Right atrium auricular region (tissue), 2 donors: Measurements from ENCODE around the gene ALKBH4. TPM values are rescaled to one million over a fixed set of nuclear protein-coding genes. Genes with fewer than 3 reads are reported as not detected.
"Not testable (repeated sequence)": the region's sequence is repeated elsewhere in the genome, so short reads cannot be mapped to it uniquely, and the experiment has no call there.

Experiments used
- DNase-seq: peaks from one replicate; pipeline ENCODE4 v3.0.0-alpha.2; 2019; ENCODE audit warnings: low spot score
- H3K27ac ChIP-seq, 2 donors: fragments of 200-600 bp; sonication (generic); 1 replicate in 1 of 2; 2 replicates in 1 of 2; pipeline ENCODE4 v1.5.1; 2016 to 2019
- H3K27me3 ChIP-seq, 2 donors: fragments of 200-600 bp; sonication (generic); one replicate each; pipeline versions ENCODE4 v1.5.1 to v1.6.0; 2017 to 2019
- H3K36me3 ChIP-seq: fragments of 200-600 bp; sonication (generic); one replicate; pipeline ENCODE4 v1.5.1; 2016
- H3K4me1 ChIP-seq, 2 donors: fragments of 200-600 bp; sonication (generic); one replicate each; pipeline versions ENCODE4 v1.5.1 to v1.6.0; 2017 to 2019
- H3K4me3 ChIP-seq, 2 donors: fragments of 200-600 bp; sonication (generic); 1 replicate in 1 of 2; 2 replicates in 1 of 2; pipeline ENCODE4 v1.5.1; 2017 to 2019; ENCODE audit warnings: mild to moderate bottlenecking in 1 of 2, moderate library complexity in 1 of 2
- H3K9me3 ChIP-seq, 2 donors: fragments of 200-600 bp; sonication (generic); one replicate each; pipeline ENCODE4 v1.5.1; 2019
- CTCF ChIP-seq, 2 donors: fragments of 200-600 bp; sonication (generic); IDR thresholded peaks; one replicate each; pipeline ENCODE4 v1.5.1; 2019; ENCODE audit warnings: antibody characterized with exemption in 2 of 2
- total RNA-seq, 2 donors: library from RNA; depleted of rRNA; stranded (reverse); fragments of >200 nt; gene quantifications; one replicate each; pipeline ENCODE4 v1.1.0, GENCODE V29; 2016

ALKBH4 gene
- total RNA-seq, 2 donors from 2014 or later: 10.8 to 16.8 TPM

DNA sequence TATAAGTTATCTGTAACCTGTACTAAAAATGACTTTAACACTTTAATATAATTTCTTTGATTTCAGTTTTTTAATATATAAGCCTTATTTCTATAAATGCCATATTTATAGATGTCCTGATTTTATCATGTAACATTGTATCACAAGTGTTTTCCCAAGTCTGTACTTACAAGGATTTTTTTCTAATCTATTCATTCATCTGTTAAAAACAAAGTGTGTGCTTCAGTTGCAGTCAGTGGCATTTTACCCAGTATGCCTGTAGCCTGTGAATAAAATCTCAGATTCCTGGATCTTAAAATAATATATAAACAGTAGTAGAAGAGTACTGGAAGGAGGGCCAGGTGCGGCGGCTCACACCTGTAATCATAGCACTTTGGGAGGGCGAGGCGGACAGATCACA is 51.1 kb downstream of the ALKBH4 start:
- no peak overlapping the region for H3K4me3 ChIP-seq
- TF ChIP-seq CTCF (IDR thresholded peaks at IDR 0.05): no peak
- H3K4me1 ChIP-seq: peaks cover 0 to 9% of the 10 kb centered on the region in 2 donors
- no peaks in the 10 kb centered on the region for H3K27me3 ChIP-seq
- no peak for DNase-seq
- no peaks in the 10 kb centered on the region for H3K9me3 ChIP-seq
- H3K36me3 ChIP-seq: peaks cover 43% of the 10 kb centered on the region
- no peak overlapping the region for H3K27ac ChIP-seq

- Histone ChIP-seq H3K27me3 (no peaks in the 10 kb centered on the region), H3K4me1 (peaks cover 0 to 9% of the 10 kb centered on the region in 2 donors), H3K36me3 (peaks cover 43% of the 10 kb centered on the region), H3K4me3 (no peak overlapping the region), H3K27ac (no peak overlapping the region), H3K9me3 (no peaks in the 10 kb centered on the region)
- TF ChIP-seq CTCF (IDR thresholded peaks at IDR 0.05): no peak
- no peak for DNase-seq
Measured at GRCh38 chr7:102413091-102413490, 51.6 kb downstream of the ALKBH4 start.

- peaks cover 48% of the 10 kb centered on the region for H3K36me3 ChIP-seq
- no peaks in the 10 kb centered on the region for H3K27me3 ChIP-seq
- H3K4me3 ChIP-seq: no peak overlapping the region
- DNase-seq: no peak
- peak; percentile 25 to 61 for TF ChIP-seq CTCF (IDR thresholded peaks at IDR 0.05)
- H3K4me1 ChIP-seq: peaks cover 0 to 9% of the 10 kb centered on the region in 2 donors
- no peaks in the 10 kb centered on the region for H3K9me3 ChIP-seq
- H3K27ac ChIP-seq: no peak overlapping the region
Measured at GRCh38 chr7:102412548-102412947, 52.1 kb downstream of the ALKBH4 start.

DNA sequence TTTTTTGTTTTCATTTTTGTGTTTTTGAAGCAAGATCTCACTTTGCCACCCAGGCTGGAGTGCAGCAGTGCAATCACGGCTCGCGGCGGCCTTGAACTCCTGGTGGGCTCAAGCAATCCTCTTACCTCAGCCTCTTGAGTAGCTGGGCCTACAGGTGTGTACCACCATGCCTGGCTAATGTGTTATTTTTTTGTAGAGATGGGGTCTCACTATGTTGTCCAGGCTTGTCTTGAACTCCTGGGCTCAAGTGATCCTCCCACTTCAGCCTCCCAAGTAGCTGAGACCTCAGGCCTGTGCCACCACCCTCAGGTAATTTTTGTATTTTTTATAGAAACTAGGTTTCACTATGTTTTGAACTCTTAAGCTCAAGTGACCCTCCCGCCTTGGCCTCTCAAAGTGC is 53.7 kb downstream of the ALKBH4 start:
- Histone ChIP-seq H3K27me3 (no peaks in the 10 kb centered on the region), H3K9me3 (no peaks in the 10 kb centered on the region), H3K36me3 (peaks cover 61% of the 10 kb centered on the region), H3K4me3 (no peak overlapping the region), H3K4me1 (peaks cover 0 to 9% of the 10 kb centered on the region in 2 donors), H3K27ac (no peak overlapping the region)
- no peak for DNase-seq
- TF ChIP-seq CTCF (IDR thresholded peaks at IDR 0.05): no peak

- peaks cover 0 to 9% of the 10 kb centered on the region in 2 donors for H3K4me1 ChIP-seq
- no peaks in the 10 kb centered on the region for H3K9me3 ChIP-seq
- no peak overlapping the region for H3K27ac ChIP-seq
- H3K36me3 ChIP-seq: peaks cover 62% of the 10 kb centered on the region
- no peaks in the 10 kb centered on the region for H3K27me3 ChIP-seq
- no peak overlapping the region for H3K4me3 ChIP-seq
- no peak for TF ChIP-seq CTCF (IDR thresholded peaks at IDR 0.05)
- DNase-seq: no peak
Measured at GRCh38 chr7:102410123-102410522, 54.5 kb downstream of the ALKBH4 start.

DNA sequence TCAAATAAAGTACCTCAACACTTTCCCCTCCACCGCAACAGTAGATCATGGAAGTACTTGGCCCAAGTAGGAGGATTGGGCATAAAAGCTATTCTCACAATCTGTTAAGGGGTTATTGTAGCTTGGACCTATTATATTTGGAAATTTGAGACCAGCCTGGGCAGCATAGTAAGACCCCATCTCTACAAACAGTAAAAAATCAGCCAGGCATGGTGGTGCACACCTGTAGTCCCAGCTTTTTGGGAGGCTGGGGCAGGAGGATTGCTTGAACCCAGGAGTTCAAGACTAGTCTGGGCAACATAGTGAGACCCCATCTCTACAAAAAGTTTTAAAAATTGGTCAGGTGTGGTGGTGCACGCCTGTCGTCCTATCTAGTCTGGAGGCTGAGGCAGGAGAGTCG is 55.3 kb downstream of the ALKBH4 start:
- Histone ChIP-seq H3K4me1 (peaks cover 0 to 9% of the 10 kb centered on the region in 2 donors), H3K27me3 (no peaks in the 10 kb centered on the region), H3K4me3 (no peak overlapping the region), H3K36me3 (peaks cover 60% of the 10 kb centered on the region), H3K9me3 (no peaks in the 10 kb centered on the region), H3K27ac (no peak overlapping the region)
- no peak for TF ChIP-seq CTCF (IDR thresholded peaks at IDR 0.05)
- no peak for DNase-seq

- peaks cover 64% of the 10 kb centered on the region for H3K36me3 ChIP-seq
- not testable (repeated sequence) for DNase-seq
Measured at GRCh38 chr7:102408530-102408929, 56.1 kb downstream of the ALKBH4 start.

More at GRCh38 chr7:102408530-102408929, 56.1 kb downstream of the ALKBH4 start:
- not testable (repeated sequence) for H3K4me3 ChIP-seq, H3K4me1 ChIP-seq, H3K27me3 ChIP-seq, H3K27ac ChIP-seq, H3K9me3 ChIP-seq
